DMS79 (cell line): ENCODE measurements around the gene STAU1.
"Not testable (repeated sequence)": the region's sequence is repeated elsewhere in the genome, so short reads cannot be mapped to it uniquely, and the experiment has no call there.

Experiments used
- DNase-seq: peaks from one replicate; lab custom pipeline; 2025; lab: John Stamatoyannopoulos, UW

The STAU1 gene

DNA sequence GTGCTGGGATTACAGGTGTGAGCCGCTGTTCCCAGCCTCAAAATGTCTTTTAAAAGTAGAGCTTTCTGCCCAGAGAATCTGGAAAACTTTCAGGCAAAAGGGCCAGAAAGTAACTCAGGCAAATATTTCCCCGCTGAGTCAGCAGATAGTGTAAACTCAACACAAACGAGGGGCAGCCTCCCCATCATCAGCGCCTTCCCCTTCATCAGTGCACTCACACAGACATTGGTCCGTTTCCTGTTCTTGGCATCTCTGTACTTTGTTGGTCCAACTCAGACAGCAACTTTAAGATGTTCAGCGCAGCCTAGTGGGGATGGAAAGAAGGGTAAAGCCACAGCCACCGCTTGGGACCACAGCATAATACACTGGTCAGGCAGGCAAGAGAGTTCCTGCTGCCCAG lies 72.6 kb downstream of the STAU1 start:
- DNase-seq, result no peak

DNA sequence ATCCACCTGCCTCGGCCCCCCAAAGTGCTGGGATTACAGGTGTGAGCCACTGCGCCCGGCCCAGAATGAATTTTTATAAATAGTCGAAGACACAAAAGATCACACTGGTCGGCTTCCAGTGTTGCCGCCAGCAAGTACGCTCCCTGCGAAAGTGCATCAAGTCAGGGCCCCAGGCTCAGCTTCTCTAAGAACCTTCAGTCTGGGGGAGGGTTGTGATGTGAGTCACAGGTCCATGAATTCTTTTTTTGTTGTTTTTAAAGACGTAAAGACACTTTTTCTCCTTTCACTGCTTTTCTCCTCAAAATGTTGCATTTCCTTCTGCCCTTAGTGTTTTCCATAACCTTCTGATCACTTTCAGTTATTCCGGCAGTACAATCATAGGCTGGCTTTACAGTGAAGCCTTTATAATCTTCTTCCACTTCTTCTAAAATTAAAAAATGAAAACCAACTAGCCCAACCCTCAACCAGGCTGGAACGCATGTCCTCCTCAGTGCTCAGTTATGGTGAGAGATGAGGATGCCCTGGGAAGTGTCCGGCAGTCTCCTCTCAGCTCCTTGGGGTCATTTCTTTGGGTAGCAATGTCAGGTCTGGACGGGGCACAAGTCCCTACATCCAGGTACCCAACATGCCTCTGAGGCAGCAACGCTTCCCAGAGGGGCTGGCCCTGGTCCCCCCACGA lies 75.4 kb downstream of the STAU1 start:
- DNase-seq, result no peak

DNA sequence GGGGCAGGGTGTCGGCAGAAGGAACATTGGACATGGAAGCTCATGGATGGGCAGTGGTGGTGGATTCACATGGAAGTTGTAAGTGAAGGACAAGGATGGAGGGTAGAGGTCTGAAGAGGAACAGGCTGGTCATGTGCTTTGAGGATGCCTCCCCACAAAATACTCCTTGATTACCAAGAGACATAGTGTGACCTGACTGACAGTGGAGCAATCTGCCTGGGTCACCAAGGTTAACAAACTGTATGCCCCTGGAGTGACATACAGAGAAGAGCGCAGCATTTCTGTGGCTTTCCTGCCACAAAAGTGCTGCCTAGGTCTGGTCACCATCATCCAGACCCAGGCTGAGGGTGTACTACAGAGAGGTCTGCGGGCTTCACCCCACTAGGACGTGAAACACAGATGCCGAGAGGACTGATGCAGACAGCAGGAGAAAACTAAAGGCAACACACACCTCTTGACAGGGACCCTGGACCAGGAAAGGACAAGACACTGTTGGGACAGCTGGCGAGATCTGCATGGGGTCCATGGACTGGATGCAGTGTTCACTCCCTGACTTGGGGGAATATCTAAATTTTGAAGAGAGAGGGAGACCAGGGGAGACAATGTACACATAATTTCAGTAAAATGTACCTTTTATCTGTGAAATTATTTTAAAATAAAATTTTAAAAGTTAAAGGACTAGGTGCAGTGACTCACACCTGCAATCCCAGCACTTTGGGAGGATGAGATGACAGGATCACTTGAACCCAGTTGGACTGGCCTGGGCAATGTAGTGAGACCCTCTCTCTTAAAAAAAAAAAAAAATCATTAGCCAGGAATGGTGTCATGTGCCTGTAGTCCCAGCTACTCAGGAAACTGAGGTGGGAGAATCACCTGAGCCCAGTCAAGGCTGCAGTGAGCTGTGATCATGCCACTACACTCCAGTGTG lies 77.1 kb downstream of the STAU1 start:
- DNase-seq, result no peak

DNA sequence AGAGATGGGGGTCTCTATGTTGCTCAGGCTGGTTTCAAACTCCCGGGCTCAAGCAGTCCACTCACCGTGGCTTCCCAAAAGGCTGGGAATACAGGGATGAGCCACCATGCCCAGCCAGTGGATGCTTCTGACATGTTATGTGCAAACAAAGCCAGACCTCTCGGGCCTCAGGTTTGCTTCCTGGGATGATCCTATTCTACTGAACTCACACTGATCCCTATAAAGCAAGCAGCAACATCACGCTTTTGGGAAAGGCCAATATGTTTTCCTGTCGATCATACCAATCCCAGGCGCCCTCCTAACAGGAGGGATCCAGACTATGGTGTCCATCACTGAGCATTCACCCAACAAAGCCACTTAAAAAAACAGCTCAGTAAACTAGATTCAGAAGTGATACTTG lies 81.8 kb downstream of the STAU1 start:
- DNase-seq, result no peak

GRCh38 chr20:49104979-49105547 lies 83.1 kb downstream of the STAU1 start:
- not testable (repeated sequence) for DNase-seq

GRCh38 chr20:49104365-49104648 lies 83.8 kb downstream of the STAU1 start:
- DNase-seq, result no peak

DNA sequence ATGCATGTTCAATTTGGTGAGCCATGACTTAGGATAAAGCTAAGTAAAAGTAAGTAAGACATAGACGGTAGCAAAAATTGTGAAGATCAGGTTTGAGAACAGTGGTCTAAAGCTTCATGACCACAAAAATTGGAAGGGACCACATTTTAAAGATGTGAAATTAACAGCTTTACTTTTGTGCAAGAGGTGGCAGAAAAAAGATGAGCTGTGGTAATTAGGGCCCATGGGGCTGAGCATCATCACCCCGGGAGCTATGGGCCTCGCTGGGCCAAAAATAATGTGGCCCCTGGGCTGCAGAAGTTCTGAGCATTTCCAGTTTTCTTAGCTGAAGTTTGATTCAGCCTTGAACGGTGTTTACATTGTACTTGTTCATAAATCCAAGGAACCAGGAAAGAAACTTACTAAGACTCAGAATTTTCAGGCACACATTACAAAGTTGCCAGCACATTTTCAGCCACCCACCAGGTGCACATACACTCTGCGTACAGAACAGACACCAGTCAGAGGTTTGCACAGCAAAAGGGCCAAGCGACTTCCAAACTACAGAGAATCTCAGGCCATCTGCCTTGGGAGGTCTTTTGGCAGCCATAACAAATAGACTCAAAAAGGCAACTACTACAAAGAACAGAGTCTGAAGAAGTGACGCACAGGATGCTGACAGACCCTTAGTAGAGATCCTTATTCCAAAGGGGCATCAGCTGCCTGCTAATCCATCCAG lies 84.3 kb downstream of the STAU1 start:
- no peak for DNase-seq

DNA sequence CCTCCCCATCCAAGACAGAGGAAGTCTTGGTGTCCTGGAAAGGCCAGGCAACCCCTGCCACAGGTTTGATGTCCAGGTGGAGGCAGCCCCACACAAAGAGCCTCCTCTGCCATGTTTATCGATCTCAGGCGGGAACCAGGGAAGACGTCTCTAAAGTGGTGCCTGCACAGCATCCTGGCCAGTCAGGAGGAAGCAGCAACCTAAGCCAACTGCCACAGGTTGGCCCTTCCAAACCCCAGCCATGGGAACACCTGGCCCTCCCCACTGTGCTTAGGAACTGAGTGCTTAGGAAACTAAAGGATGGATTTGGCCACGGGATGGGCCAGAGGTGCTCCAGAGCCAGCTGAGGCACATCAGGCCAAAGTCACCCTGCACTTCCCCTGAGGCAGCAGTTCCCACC lies 85.1 kb downstream of the STAU1 start:
- DNase-seq, result no peak

- DNase-seq, result no peak
Measured at GRCh38 chr20:49100972-49101371, 87.2 kb downstream of the STAU1 start.

- DNase-seq, result not testable (repeated sequence)
Measured at GRCh38 chr20:49100292-49100691, 87.8 kb downstream of the STAU1 start.

- no peak for DNase-seq
Measured at GRCh38 chr20:49099011-49099410, 89.1 kb downstream of the STAU1 start.

DNA sequence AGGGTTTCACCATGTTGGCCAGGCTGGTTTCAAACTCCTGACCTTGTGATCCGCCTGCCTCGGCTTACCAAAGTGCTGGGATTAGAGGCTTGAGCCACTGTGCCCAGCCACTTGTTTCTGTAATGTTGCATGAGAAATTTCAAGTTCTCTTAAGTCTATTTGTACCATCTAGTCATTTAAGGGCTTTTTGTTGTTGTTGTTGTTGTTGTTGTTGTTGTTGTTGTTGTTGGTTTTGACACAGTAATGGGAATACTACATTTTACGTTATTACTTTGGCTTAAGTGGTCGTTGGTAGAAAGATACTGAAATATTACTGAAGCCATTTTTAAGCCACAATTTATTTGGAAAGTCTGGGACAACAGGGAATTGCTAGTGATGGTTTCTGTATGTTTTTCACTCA lies 90.0 kb downstream of the STAU1 start:
- no peak for DNase-seq

DNA sequence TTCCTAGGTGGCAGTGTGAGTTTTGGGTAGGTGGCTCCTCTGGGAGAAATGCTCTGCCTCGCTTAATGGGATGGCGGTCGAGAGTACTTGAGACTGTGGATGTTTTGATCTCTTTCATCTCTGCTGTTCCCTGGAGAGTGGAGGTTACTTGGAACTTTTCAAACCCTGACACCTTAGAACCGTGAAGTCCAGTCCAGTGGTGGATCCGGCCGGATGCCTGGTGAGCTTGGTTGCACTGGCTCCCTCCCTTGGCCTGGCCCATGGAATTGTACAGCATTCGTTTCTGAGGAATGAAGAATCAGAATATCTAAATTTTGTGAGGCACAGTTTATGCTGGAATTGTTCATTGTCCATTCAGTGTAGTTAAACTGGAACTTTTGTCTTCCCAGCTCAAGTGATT lies 91.0 kb downstream of the STAU1 start:
- DNase-seq, result no peak

- no peak for DNase-seq
Measured at GRCh38 chr20:49096203-49096730, 91.9 kb downstream of the STAU1 start.

DNA sequence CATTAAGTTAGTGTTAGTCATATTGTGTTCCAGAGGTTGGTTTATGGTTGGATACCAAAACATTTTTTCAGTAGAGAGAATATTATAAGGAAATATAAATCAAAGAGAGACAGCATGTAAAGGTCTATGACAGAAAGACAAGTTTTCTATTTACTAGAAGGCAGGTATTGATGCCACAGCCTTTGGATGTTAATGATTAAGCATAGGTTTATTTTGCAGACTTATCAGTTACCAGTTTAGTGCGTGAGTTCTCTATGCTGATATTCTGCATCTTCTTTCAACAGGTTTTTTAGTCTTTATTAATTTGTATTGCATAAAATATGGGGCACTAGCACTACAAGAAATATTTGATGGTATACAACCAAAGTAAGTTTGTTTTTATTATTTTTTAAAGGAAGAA lies 96.4 kb downstream of the STAU1 start:
- DNase-seq, result no peak

DNA sequence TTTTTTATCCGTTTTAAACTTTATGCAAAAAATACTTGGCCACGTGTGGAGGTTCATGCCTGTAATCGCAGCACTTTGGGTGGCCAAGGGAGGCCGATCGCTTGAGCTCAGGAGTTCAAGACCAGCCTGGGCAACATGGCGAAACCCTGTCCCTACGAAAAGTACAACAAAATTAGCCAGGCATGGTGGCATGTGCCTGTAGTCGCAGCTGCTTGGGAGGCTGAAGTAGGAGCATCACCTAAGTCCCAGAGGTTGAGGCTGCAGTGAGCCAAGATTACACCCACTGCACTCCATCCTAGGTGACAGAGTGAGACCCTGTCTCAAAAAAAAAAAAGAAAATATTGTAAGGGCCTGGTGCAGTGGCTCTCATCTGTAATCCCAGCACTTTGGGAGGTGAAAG lies 97.0 kb downstream of the STAU1 start:
- DNase-seq, result no peak

DNA sequence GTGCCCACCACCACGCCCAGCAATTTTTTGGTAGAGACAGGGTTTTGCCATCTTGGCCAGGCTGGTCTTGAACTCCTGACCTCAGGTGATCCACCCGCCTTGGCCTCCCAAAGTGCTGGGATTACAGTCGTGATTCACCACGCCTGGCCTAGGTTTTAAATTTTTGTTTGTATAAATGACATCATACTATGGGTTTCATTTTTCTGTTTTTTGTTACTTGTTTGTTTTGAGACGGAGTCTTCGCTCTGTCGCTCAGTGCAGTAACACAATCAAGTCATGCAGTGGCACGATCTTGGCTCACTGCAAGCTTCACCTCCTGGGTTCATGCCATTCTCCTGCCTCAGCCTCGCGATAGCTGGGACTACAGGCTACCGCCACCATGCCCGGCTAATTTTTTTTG lies 105.8 kb downstream of the STAU1 start:
- DNase-seq, result not testable (repeated sequence)

- DNase-seq, result no peak
Measured at GRCh38 chr20:49078310-49078709, 109.8 kb downstream of the STAU1 start.

DNA sequence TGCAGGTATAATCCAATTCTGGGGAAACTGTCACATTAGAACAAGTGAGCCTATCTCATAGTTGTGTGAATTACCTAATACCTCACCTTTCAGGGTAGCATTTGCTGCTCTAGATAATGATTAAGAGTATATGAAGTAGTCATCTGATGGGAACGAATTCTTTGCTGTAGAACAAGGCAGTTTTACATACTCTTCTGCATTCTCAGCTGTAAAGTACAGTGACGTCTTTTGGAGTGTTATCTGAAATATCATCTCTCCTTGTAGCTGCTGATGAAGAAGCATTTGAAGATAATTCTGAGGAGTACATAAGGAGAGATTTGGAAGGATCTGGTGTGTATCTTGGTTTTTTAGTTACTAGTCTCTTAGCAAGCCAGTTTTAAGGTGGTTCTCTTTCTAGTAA lies 113.6 kb downstream of the STAU1 start:
- no peak for DNase-seq
